ENCODE data around the gene TMUB1. TPM values are rescaled to one million over a fixed set of nuclear protein-coding genes. Genes with fewer than 3 reads are reported as not detected.

TMUB1 gene
- total and polyA plus RNA-seq, 4 donors, result 32.8 to 104 (median 46.6) TPM

- Histone ChIP-seq H3K36me3 (ENCODE audit: control insufficient read depth in 4 of 4, insufficient read depth in 4 of 4, low read length in 4 of 4) (peaks cover 0 to 78% (median 24%) of the 10 kb centered on the region in 4 donors), H3K9me3 (ENCODE audit: control insufficient read depth in 4 of 4, insufficient read depth in 3 of 4, low read length in 3 of 4) (peaks cover 0 to 4% (median 0%) of the 10 kb centered on the region in 4 donors), H3K4me3 (no peak overlapping the region), H3K9ac (ENCODE audit: insufficient read depth in 1 of 2, low read length in 2 of 2) (no peak overlapping the region), H3K4me1 (ENCODE audit: control insufficient read depth in 5 of 5, insufficient read depth in 5 of 5, low read length in 5 of 5) (peaks cover 0 to 20% (median 5%) of the 10 kb centered on the region in 5 donors), H3K27me3 (ENCODE audit: control insufficient read depth in 3 of 3, insufficient read depth in 3 of 3, low read length in 2 of 3) (no peaks in the 10 kb centered on the region), H3K27ac (ENCODE audit: low read depth in 1 of 2, low read length in 1 of 2) (no peak overlapping the region)
- no peak for ATAC-seq (ENCODE audit: insufficient read depth, low FRiP score)
- DNase-seq, result no peak
- no peak for TF ChIP-seq CTCF (IDR thresholded peaks at IDR 0.05; ENCODE audit: control extremely low read depth, extremely low read depth)
- 95 to 97% methylated on average over 9 of the region's 9 CpGs for WGBS, 2 donors
These were observed 46.8 kb upstream of the TMUB1 start for GRCh38 chr7:151129960-151130591.

GRCh38 chr7:151129117-151129959, 46.0 kb upstream of the TMUB1 start:
- no peak for ATAC-seq (ENCODE audit: insufficient read depth, low FRiP score)
- WGBS, 2 donors, result 93% methylated on average over 26 to 28 of the region's 28 CpGs
- no peaks in the 10 kb centered on the region for H3K27me3 ChIP-seq (ENCODE audit: control insufficient read depth in 3 of 3, insufficient read depth in 3 of 3, low read length in 2 of 3)
- H3K9ac ChIP-seq (ENCODE audit: insufficient read depth in 1 of 2, low read length in 2 of 2), result no peak overlapping the region
- H3K9me3 ChIP-seq (ENCODE audit: control insufficient read depth in 4 of 4, insufficient read depth in 3 of 4, low read length in 3 of 4), result peaks cover 0 to 4% (median 0%) of the 10 kb centered on the region in 4 donors
- no peak for TF ChIP-seq CTCF (IDR thresholded peaks at IDR 0.05; ENCODE audit: control extremely low read depth, extremely low read depth)
- H3K4me3 ChIP-seq, result no peak overlapping the region
- no peak overlapping the region for H3K27ac ChIP-seq (ENCODE audit: low read depth in 1 of 2, low read length in 1 of 2)
- H3K36me3 ChIP-seq (ENCODE audit: control insufficient read depth in 4 of 4, insufficient read depth in 4 of 4, low read length in 4 of 4), result peaks cover 0 to 74% (median 20%) of the 10 kb centered on the region in 4 donors
- DNase-seq, result no peak
- peaks cover 0 to 20% (median 6%) of the 10 kb centered on the region in 5 donors for H3K4me1 ChIP-seq (ENCODE audit: control insufficient read depth in 5 of 5, insufficient read depth in 5 of 5, low read length in 5 of 5)

- WGBS, 2 donors, result 88 to 93% methylated on average over 8 of the region's 8 CpGs
- H3K36me3 ChIP-seq (ENCODE audit: control insufficient read depth in 4 of 4, insufficient read depth in 4 of 4, low read length in 4 of 4), result peaks cover 0 to 69% (median 20%) of the 10 kb centered on the region in 4 donors
- no peak overlapping the region for H3K27ac ChIP-seq (ENCODE audit: low read depth in 1 of 2, low read length in 1 of 2)
- H3K9me3 ChIP-seq (ENCODE audit: control insufficient read depth in 4 of 4, insufficient read depth in 3 of 4, low read length in 3 of 4), result peaks cover 0 to 4% (median 0%) of the 10 kb centered on the region in 4 donors
- peaks cover 0 to 20% (median 6%) of the 10 kb centered on the region in 5 donors for H3K4me1 ChIP-seq (ENCODE audit: control insufficient read depth in 5 of 5, insufficient read depth in 5 of 5, low read length in 5 of 5)
- no peak for DNase-seq
- no peak overlapping the region for H3K9ac ChIP-seq (ENCODE audit: insufficient read depth in 1 of 2, low read length in 2 of 2)
- H3K4me3 ChIP-seq, result no peak overlapping the region
- TF ChIP-seq CTCF (IDR thresholded peaks at IDR 0.05; ENCODE audit: control extremely low read depth, extremely low read depth), result no peak
- ATAC-seq (ENCODE audit: insufficient read depth, low FRiP score), result no peak
- H3K27me3 ChIP-seq (ENCODE audit: control insufficient read depth in 3 of 3, insufficient read depth in 3 of 3, low read length in 2 of 3), result no peaks in the 10 kb centered on the region
These were observed 45.4 kb upstream of the TMUB1 start for GRCh38 chr7:151128716-151129115.

Measured in lung (tissue), 12 donors.